Measurements from ENCODE around the gene DNAH12. TPM values are rescaled to one million over a fixed set of nuclear protein-coding genes. Genes with fewer than 3 reads are reported as not detected.

DNAH12 gene
- total and polyA plus RNA-seq, 2 of the 13 experiments (the other 11 are each of a cell fraction or from before 2014, with no cell fraction given), result 0.11 TPM

- no peak for TF ChIP-seq ZBTB10 (CRISPR knock-in tag; IDR thresholded peaks at IDR 0.05; ENCODE audit: borderline replicate concordance)
- peak; percentile 76; the same call in 1 of the 2 replicates for TF ChIP-seq U2AF2 (IDR thresholded peaks at IDR 0.05; ENCODE audit: low read depth, low read length)
- TF ChIP-seq RARG (CRISPR knock-in tag; IDR thresholded peaks at IDR 0.05; ENCODE audit: low read depth), result no peak
- 0 out of 2 replicates have a peak, but pooled peaks have one; percentile 25 for TF ChIP-seq ZNF710 (CRISPR knock-in tag; IDR thresholded peaks at IDR 0.05; ENCODE audit: borderline replicate concordance)
- no peak for TF ChIP-seq ZBED4 (CRISPR knock-in tag; IDR thresholded peaks at IDR 0.05; ENCODE audit: borderline replicate concordance)
- no peak for TF ChIP-seq MEIS2 (CRISPR knock-in tag; IDR thresholded peaks at IDR 0.05)
- no peak for TF ChIP-seq MATR3 (CRISPR knock-in tag; IDR thresholded peaks at IDR 0.05)
- TF ChIP-seq CTCF (CRISPR knock-in tag; IDR thresholded peaks at IDR 0.05), result peak; percentile 23; the same call in 1 of the 2 replicates
- 0 out of 2 replicates have a peak, but pooled peaks have one; percentile 21 for TF ChIP-seq ZNF251 (CRISPR knock-in tag; IDR thresholded peaks at IDR 0.05)
- TF ChIP-seq ZNF737 (CRISPR knock-in tag; IDR thresholded peaks at IDR 0.05; ENCODE audit: borderline replicate concordance), result no peak
- TF ChIP-seq CENPT (CRISPR knock-in tag; IDR thresholded peaks at IDR 0.05; ENCODE audit: low read depth), result peak; percentile 83
- TF ChIP-seq ZSCAN22 (CRISPR knock-in tag; IDR thresholded peaks at IDR 0.05), result peak; percentile 59; the same call in 1 of the 2 replicates
- TF ChIP-seq ZBTB4 (CRISPR knock-in tag; IDR thresholded peaks at IDR 0.05; ENCODE audit: borderline replicate concordance), result no peak
- peak; percentile 77 for TF ChIP-seq HDAC2 (CRISPR knock-in tag; IDR thresholded peaks at IDR 0.05)
These were observed 11.8 kb upstream of the DNAH12 start, which contains the start of gene PDE12 (continued) for GRCh38 chr3:57555738-57556458.

Measured in HepG2 (cell line).